ENCODE results near the gene MPP2. TPM values are rescaled to one million over a fixed set of nuclear protein-coding genes. Genes with fewer than 3 reads are reported as not detected.

The MPP2 gene
- total and polyA plus RNA-seq, 2 of the 13 experiments (the other 11 are each of a cell fraction or from before 2014, with no cell fraction given) = 0.20 to 1.7 TPM

- TF ChIP-seq, protein P1, sequence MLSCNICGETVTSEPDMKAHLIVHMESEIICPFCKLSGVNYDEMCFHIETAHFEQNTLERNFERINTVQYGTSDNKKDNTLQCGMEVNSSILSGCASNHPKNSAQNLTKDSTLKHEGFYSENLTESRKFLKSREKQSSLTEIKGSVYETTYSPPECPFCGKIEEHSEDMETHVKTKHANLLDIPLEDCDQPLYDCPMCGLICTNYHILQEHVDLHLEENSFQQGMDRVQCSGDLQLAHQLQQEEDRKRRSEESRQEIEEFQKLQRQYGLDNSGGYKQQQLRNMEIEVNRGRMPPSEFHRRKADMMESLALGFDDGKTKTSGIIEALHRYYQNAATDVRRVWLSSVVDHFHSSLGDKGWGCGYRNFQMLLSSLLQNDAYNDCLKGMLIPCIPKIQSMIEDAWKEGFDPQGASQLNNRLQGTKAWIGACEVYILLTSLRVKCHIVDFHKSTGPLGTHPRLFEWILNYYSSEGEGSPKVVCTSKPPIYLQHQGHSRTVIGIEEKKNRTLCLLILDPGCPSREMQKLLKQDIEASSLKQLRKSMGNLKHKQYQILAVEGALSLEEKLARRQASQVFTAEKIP (CRISPR knock-in tag; IDR thresholded peaks at IDR 0.05; ENCODE audit: borderline replicate concordance) = no peak
- TF ChIP-seq NR2F6 (IDR thresholded peaks at IDR 0.05) = no peak
- TF ChIP-seq NR2F6 (CRISPR knock-in tag; IDR thresholded peaks at IDR 0.05) = no peak
- TF ChIP-seq ARHGAP35 (CRISPR knock-in tag; IDR thresholded peaks at IDR 0.05; ENCODE audit: borderline replicate concordance) = 0 out of 2 replicates have a peak, but pooled peaks have one; percentile 34
- TF ChIP-seq, protein P2, sequence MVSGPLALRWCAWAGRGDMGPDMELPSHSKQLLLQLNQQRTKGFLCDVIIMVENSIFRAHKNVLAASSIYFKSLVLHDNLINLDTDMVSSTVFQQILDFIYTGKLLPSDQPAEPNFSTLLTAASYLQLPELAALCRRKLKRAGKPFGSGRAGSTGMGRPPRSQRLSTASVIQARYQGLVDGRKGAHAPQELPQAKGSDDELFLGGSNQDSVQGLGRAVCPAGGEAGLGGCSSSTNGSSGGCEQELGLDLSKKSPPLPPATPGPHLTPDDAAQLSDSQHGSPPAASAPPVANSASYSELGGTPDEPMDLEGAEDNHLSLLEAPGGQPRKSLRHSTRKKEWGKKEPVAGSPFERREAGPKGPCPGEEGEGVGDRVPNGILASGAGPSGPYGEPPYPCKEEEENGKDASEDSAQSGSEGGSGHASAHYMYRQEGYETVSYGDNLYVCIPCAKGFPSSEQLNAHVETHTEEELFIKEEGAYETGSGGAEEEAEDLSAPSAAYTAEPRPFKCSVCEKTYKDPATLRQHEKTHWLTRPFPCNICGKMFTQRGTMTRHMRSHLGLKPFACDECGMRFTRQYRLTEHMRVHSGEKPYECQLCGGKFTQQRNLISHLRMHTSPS (CRISPR knock-in tag; IDR thresholded peaks at IDR 0.05; ENCODE audit: low read depth) = no peak
- TF ChIP-seq TBX2 (CRISPR knock-in tag; IDR thresholded peaks at IDR 0.05; ENCODE audit: borderline replicate concordance) = no peak
- TF ChIP-seq, protein P3, sequence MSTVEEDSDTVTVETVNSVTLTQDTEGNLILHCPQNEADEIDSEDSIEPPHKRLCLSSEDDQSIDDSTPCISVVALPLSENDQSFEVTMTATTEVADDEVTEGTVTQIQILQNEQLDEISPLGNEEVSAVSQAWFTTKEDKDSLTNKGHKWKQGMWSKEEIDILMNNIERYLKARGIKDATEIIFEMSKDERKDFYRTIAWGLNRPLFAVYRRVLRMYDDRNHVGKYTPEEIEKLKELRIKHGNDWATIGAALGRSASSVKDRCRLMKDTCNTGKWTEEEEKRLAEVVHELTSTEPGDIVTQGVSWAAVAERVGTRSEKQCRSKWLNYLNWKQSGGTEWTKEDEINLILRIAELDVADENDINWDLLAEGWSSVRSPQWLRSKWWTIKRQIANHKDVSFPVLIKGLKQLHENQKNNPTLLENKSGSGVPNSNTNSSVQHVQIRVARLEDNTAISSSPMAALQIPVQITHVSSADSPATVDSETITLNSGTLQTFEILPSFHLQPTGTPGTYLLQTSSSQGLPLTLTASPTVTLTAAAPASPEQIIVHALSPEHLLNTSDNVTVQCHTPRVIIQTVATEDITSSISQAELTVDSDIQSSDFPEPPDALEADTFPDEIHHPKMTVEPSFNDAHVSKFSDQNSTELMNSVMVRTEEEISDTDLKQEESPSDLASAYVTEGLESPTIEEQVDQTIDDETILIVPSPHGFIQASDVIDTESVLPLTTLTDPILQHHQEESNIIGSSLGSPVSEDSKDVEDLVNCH (CRISPR knock-in tag; IDR thresholded peaks at IDR 0.05) = no peak
- TF ChIP-seq, protein P4, sequence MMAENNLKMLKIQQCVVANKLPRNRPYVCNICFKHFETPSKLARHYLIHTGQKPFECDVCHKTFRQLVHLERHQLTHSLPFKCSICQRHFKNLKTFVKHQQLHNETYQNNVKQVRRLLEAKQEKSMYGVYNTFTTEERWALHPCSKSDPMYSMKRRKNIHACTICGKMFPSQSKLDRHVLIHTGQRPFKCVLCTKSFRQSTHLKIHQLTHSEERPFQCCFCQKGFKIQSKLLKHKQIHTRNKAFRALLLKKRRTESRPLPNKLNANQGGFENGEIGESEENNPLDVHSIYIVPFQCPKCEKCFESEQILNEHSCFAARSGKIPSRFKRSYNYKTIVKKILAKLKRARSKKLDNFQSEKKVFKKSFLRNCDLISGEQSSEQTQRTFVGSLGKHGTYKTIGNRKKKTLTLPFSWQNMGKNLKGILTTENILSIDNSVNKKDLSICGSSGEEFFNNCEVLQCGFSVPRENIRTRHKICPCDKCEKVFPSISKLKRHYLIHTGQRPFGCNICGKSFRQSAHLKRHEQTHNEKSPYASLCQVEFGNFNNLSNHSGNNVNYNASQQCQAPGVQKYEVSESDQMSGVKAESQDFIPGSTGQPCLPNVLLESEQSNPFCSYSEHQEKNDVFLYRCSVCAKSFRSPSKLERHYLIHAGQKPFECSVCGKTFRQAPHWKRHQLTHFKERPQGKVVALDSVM (CRISPR knock-in tag; IDR thresholded peaks at IDR 0.05) = peak; percentile 62; the same call in 1 of the 2 replicates
- TF ChIP-seq ZNF280D (CRISPR knock-in tag; IDR thresholded peaks at IDR 0.05) = no peak
- TF ChIP-seq SUZ12 (IDR thresholded peaks at IDR 0.05; ENCODE audit: low read depth, low read length) = no peak
- no peak for TF ChIP-seq ZNF597 (CRISPR knock-in tag; IDR thresholded peaks at IDR 0.05)
Measured at GRCh38 chr17:43832976-43833829, 74.1 kb downstream of the MPP2 start, which contains the start of gene MPP3 (continued).

All from HepG2 (cell line).